H1 (cell line): ENCODE measurements around the gene ABCC2. TPM values are rescaled to one million over a fixed set of nuclear protein-coding genes. Genes with fewer than 3 reads are reported as not detected.

ENCODE experiments used
- CTCF ChIP-seq, 3 experiments: IDR thresholded peaks; 1 replicate in 2 of 3; 2 replicates in 1 of 3; pipeline versions ENCODE4 v1.5.1 to v1.6.1; 2011; ENCODE audit warnings: low read length in 3 of 3, mild to moderate bottlenecking in 3 of 3, inconsistent platforms in 2 of 3, low read depth in 1 of 3, moderate library complexity in 1 of 3; ENCODE audit not compliant: insufficient read depth in 1 of 3; ENCODE audit errors: control extremely low read depth in 1 of 3
- E2F6 ChIP-seq: IDR thresholded peaks from 2 replicates; pipeline ENCODE4 v1.6.1; 2012; ENCODE audit warnings: inconsistent platforms
- EZH2 ChIP-seq: fragments of 200-600 bp; sonication (generic); IDR thresholded peaks from 2 replicates; pipeline ENCODE4 v1.7.1; 2012; ENCODE audit warnings: low read depth, mild to moderate bottlenecking, moderate library complexity, low read length, inconsistent platforms; ENCODE audit not compliant: severe bottlenecking
- KDM4A ChIP-seq: IDR thresholded peaks from one replicate; pipeline ENCODE4 v1.7.1; 2012; ENCODE audit warnings: low read depth, mild to moderate bottlenecking, moderate library complexity, low read length, inconsistent platforms; ENCODE audit not compliant: severe bottlenecking
- SRF ChIP-seq: IDR thresholded peaks from 2 replicates; pipeline ENCODE4 v1.6.1; 2011; ENCODE audit warnings: mild to moderate bottlenecking, low read depth, low read length, moderate library complexity
- polyA plus RNA-seq, 7 experiments: library from polyadenylated mRNA; depleted of rRNA in 3 of 7; stranded (reverse) in 5 of 7; unstranded in 2 of 7; fragments of >200 nt in 5 of 7; fragments of 200-250 nt in 2 of 7; gene quantifications; 1 replicate in 5 of 7; 2 replicates in 1 of 7; 4 replicates in 1 of 7; pipeline versions ENCODE4 v1.2.1 to v1.2.3, GENCODE V29; 2011 to 2013; ENCODE audit warnings: missing spikeins in 2 of 7, mixed read lengths in 2 of 7
- total RNA-seq: library from RNA; stranded (reverse); fragmentation: NEBNext Ultra II Directional; extraction: Animal tissue kit (Norgen Biotek cat#: 25700); gene quantifications from 2 replicates; pipeline ENCODE4 v1.2.1, GENCODE V29; 2021

The ABCC2 gene
- total and polyA plus RNA-seq, 2 of the 8 experiments (the other 6 are each of a cell fraction or from before 2014, with no cell fraction given): 0.74 to 1.1 TPM

- TF ChIP-seq KDM4A (no peak), E2F6 (no peak), SRF (no peak), EZH2 (no peak), CTCF (IDR thresholded peaks at IDR 0.05; ENCODE audit: control extremely low read depth in 1 of 3, insufficient read depth in 1 of 3, low read depth in 1 of 3, low read length in 3 of 3) (no peak)
Measured at GRCh38 chr10:99883523-99883922, 101.1 kb downstream of the ABCC2 start (continued).
